Measurements from ENCODE around the gene ZCCHC14.

ZCCHC14 gene

DNA sequence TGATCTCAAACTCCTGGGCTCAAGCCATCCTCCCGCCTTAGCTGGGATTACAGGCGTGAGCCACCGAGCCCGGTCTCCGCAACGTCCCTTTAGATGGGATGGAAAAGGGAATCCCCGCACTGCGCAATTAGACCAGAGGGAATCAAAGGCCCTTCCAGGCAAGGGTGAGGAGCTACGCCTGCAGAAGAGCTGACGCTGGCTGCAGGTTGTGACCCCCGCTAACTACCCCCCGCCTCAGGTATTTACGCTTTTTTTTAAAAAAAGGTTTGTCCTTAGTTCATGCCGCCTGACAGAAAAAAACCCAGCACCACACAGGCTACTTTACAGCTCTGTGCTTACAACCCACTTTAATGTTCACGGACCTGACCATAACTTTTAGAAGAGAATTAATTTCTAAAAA lies 26.9 kb downstream of the ZCCHC14 start:
- DNase-seq (ENCODE audit: insufficient read length, low spot score) (no peak), FAIRE-seq (no peak)
- TF ChIP-seq TAF1 (IDR thresholded peaks at IDR 0.05; ENCODE audit: low read depth, low read length) (no peak), PAX5 (IDR thresholded peaks at IDR 0.05; ENCODE audit: insufficient read depth, low read length, severe bottlenecking) (no peak), POU2F2 (IDR thresholded peaks at IDR 0.05; ENCODE audit: low read depth, low read length) (no peak), POLR2AphosphoS5 (IDR thresholded peaks at IDR 0.05; ENCODE audit: low read depth, low read length) (no peak), SPI1 (IDR thresholded peaks at IDR 0.05; ENCODE audit: low read depth, low read length) (no peak), POLR2A (IDR thresholded peaks at IDR 0.05; ENCODE audit: low read depth, low read length) (no peak)

DNA sequence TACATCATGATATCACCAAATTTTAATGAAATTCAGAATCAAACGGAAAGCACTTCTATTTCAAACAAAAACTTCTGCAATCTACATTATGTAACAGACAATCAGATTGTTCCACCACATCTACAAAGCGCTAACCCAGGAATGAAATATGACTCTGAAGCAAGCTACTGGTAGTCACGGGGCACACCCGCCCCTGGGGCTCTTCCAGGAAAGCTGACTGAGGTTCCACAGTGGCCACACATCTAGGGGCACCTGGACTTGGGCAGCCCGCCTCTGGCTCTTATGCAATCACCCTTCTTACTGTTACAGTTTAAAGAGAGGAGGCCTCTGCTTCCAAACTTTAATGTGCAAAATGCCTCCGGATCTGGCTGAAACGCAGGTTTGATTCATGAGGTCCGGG lies 27.5 kb downstream of the ZCCHC14 start:
- TF ChIP-seq PAX5 (IDR thresholded peaks at IDR 0.05; ENCODE audit: insufficient read depth, low read length, severe bottlenecking) (no peak), POLR2A (IDR thresholded peaks at IDR 0.05; ENCODE audit: low read depth, low read length) (no peak), TAF1 (IDR thresholded peaks at IDR 0.05; ENCODE audit: low read depth, low read length) (no peak), POLR2AphosphoS5 (IDR thresholded peaks at IDR 0.05; ENCODE audit: low read depth, low read length) (no peak), POU2F2 (IDR thresholded peaks at IDR 0.05; ENCODE audit: low read depth, low read length) (no peak), SPI1 (IDR thresholded peaks at IDR 0.05; ENCODE audit: low read depth, low read length) (no peak)
- DNase-seq (ENCODE audit: insufficient read length, low spot score) (no peak), FAIRE-seq (no peak)

DNA sequence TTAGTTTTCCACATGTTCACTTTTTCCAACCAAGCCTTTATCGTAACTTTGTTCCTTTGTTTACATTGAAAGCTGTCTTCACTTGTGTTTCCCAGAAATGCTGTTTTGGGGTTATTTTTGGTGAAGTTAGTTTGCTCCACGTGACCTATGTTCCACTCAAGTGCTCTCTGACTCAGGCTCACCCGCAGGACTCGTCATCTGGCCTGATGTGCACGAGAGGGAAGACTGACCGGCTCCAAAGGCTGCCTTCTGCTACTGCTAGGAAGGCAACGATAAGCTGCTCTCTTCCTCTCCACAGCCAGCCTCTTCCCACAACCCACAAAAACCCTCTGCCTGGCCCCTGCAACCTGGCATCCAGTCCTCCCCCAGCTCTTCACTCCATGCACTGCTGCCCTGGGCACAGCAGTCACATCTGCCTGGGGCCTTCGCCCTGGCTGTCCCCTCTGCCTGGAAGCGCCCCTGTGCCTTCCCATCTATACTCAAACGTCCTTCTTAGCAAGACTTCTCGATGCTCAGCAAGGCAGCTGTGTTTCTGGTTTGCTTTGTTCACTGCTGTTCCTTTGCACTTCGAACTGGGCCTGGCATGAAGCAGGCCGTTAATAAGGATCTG lies 28.0 kb downstream of the ZCCHC14 start:
- peak; percentile 64 for FAIRE-seq
- peak; percentile 37 for DNase-seq (ENCODE audit: insufficient read length, low spot score)
- TF ChIP-seq SPI1 (IDR thresholded peaks at IDR 0.05; ENCODE audit: low read depth, low read length): no peak
- no peak for TF ChIP-seq POLR2AphosphoS5 (IDR thresholded peaks at IDR 0.05; ENCODE audit: low read depth, low read length)
- no peak; the same call in 1 of the 2 replicates for TF ChIP-seq POU2F2 (IDR thresholded peaks at IDR 0.05; ENCODE audit: low read depth, low read length)
- TF ChIP-seq PAX5 (IDR thresholded peaks at IDR 0.05; ENCODE audit: insufficient read depth, low read length, severe bottlenecking): no peak
- no peak for TF ChIP-seq TAF1 (IDR thresholded peaks at IDR 0.05; ENCODE audit: low read depth, low read length)
- no peak for TF ChIP-seq POLR2A (IDR thresholded peaks at IDR 0.05; ENCODE audit: low read depth, low read length)

DNA sequence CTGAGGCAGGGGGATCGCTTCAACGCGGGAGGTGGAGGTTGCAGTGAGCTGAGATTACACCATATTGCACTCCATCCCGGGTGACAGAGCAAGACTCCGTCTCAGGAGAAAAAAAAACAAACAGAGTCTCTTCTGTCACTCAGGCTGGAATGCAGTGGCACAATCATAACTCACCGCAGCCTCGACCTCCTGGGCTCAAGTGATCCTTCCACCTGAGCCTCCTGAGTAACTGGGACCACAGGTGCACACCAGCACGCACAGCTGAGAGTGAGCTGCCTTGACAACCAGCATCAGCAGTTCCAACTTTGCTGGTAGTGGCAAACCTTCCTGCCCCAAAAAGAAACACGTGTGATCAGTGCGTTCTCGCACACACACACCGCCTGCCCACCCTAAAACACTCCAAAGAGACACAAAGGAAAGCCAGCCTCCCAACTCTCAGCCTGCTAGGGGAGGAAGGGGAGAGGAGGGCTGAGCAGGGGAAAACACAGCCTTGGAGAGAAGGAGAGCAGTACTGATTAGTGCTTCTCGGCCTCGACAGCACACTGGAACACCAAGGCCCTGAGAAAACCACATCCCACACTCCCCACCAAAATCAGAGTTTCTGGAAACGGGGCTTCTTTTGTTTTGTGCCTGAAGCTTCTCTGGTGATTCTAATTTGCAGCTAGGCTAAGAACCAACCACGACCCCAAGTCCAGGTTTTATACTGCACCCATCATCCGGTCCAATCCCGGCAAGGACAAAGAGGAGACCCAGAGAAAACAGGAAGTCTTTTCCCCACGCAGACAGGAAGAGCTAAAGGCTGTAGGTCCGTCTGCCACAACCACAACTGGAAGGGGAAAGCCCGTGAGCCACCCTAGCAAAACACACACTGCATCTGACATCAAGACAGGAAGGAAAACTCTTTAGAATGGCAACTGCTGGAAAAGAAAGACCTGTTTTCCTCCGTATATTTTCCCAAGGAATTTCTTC lies 28.8 kb downstream of the ZCCHC14 start:
- peak; percentile 64 for FAIRE-seq
- DNase-seq (ENCODE audit: insufficient read length, low spot score): peak; percentile 42
- peak; percentile 82 for TF ChIP-seq SPI1 (IDR thresholded peaks at IDR 0.05; ENCODE audit: low read depth, low read length)
- TF ChIP-seq POU2F2 (IDR thresholded peaks at IDR 0.05; ENCODE audit: low read depth, low read length): no peak

DNA sequence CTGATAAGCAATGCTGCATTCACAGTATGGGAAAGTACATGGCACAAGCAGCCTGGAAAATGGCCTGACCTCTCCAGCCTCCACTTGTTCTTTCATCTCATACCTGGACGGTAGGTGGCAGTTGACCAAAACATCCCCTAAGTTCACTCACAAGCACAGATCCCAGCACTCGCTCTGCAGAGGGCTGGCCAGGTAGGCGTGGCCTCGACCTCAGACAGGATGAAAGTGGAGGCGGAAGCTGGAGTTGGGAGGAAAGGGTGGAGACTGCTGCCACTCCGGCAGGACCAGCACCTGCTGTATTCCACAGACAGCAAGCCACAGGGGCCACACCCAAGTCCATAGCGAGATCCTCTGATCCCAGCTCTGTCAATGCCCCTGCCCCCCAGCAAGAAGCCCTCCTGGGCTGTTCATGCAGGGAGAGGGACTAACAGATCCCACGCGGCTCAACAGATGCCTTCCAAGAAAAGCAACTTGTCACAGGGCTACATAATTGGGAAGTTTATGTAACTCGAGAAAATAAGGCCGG lies 31.3 kb downstream of the ZCCHC14 start:
- DNase-seq (ENCODE audit: insufficient read length, low spot score): no peak
- peak; percentile 58 for FAIRE-seq
- TF ChIP-seq PAX5 (IDR thresholded peaks at IDR 0.05; ENCODE audit: insufficient read depth, low read length, severe bottlenecking) (no peak), SPI1 (IDR thresholded peaks at IDR 0.05; ENCODE audit: low read depth, low read length) (no peak)

DNA sequence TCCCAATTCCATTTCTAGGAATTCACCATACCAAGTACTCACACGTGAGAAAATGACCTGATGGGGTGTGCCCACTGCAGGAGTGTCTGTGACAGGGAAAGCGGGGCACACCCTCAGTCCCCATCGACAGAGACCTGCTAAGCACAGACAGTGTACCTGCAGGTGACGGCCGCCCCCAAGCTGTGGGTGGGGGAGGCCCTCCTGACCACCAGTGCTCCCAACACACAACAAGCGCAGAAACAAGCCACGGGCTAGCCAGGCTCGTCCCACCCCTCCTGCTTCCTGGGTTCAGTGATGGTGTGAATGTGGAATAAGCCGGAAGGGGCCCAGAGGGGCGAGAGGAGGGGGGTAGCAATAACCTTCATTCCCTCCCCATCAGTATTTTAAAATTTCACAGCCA lies 31.9 kb downstream of the ZCCHC14 start:
- no peak for DNase-seq (ENCODE audit: insufficient read length, low spot score)
- no peak for FAIRE-seq

DNA sequence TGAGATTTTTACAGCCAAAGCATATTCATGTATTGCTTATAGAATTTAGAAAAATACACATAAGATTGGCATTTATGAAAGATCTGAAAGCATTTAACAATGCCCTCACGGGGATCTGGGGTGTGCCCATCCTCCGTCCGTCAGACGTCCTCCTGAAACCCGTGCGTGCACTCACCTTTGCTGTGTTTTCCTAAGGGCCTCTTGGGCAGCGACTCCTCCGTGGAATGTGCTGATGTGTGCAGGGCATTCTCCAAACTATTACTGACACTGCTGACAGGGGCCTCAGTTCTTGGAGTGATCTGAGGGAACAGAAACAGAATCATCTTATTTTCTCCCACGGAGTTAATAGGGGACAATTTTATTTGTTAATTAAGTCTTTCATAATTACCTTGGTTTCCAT lies 33.0 kb downstream of the ZCCHC14 start:
- FAIRE-seq (no peak), DNase-seq (ENCODE audit: insufficient read length, low spot score) (no peak)
- TF ChIP-seq POU2F2 (IDR thresholded peaks at IDR 0.05; ENCODE audit: low read depth, low read length) (no peak), SPI1 (IDR thresholded peaks at IDR 0.05; ENCODE audit: low read depth, low read length) (no peak), POLR2AphosphoS5 (IDR thresholded peaks at IDR 0.05; ENCODE audit: low read depth, low read length) (no peak), PAX5 (IDR thresholded peaks at IDR 0.05; ENCODE audit: insufficient read depth, low read length, severe bottlenecking) (no peak), POLR2A (IDR thresholded peaks at IDR 0.05; ENCODE audit: low read depth, low read length) (no peak), TAF1 (IDR thresholded peaks at IDR 0.05; ENCODE audit: low read depth, low read length) (no peak)

More for the DNA sequence above, 31.9 kb downstream of the ZCCHC14 start:
- TF ChIP-seq POLR2AphosphoS5 (IDR thresholded peaks at IDR 0.05; ENCODE audit: low read depth, low read length) (no peak), TAF1 (IDR thresholded peaks at IDR 0.05; ENCODE audit: low read depth, low read length) (no peak)

DNA sequence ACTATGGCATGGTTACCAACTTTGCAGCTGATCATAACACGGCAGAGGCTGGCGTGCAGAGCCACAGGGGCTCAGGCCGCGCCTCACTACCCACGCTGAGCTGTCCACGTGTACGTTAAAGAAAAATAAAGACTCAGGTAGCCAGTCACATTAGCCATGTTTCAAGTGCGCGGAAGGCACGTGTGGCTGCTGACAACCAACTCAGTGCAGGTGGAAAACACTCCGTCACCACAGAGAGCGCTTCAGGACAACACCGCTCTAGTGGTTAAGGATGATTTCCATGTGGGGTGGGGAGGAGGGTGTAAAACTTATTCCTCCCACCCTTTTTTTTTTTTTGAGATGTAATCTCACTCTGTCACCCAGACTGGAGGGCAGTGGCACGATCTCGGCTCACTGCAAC lies 33.8 kb downstream of the ZCCHC14 start:
- TF ChIP-seq POLR2A (IDR thresholded peaks at IDR 0.05; ENCODE audit: low read depth, low read length) (no peak), SPI1 (IDR thresholded peaks at IDR 0.05; ENCODE audit: low read depth, low read length) (no peak)
- FAIRE-seq (no peak), DNase-seq (ENCODE audit: insufficient read length, low spot score) (no peak)

DNA sequence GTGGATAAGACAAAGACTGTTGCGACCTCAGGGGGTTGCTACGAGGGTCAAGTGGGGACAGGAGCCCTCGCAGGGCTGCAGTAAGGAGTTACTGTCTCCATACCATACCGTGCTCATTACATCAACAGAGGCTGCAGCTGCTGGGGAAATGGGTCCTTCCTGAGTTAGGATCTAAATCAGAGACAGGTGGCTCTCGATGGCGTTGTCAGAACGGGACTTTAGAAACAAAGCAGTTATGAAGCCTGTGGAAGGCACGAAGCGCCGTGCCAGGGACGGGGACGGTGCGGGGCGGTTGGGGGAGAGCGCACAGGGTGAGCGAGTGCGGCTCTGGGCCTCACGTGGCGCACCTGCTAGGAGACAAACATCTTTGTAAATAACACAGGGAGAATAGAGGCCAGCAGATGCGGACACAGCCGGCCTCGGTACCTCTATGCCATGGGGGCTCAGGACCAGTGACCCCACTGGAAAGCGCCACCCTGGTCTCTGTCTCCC lies 34.4 kb downstream of the ZCCHC14 start:
- FAIRE-seq (no peak), DNase-seq (ENCODE audit: insufficient read length, low spot score) (no peak)
- no peak for TF ChIP-seq POLR2A (IDR thresholded peaks at IDR 0.05; ENCODE audit: low read depth, low read length)
- TF ChIP-seq POU2F2 (IDR thresholded peaks at IDR 0.05; ENCODE audit: low read depth, low read length): no peak
- no peak for TF ChIP-seq PAX5 (IDR thresholded peaks at IDR 0.05; ENCODE audit: insufficient read depth, low read length, severe bottlenecking)
